Measurements from ENCODE around the gene MRGPRF. TPM values are rescaled to one million over a fixed set of nuclear protein-coding genes. Genes with fewer than 3 reads are reported as not detected.

Gene MRGPRF
- total and polyA plus RNA-seq, 11 donors, result 1.6 to 13.1 (median 3.5) TPM

DNA sequence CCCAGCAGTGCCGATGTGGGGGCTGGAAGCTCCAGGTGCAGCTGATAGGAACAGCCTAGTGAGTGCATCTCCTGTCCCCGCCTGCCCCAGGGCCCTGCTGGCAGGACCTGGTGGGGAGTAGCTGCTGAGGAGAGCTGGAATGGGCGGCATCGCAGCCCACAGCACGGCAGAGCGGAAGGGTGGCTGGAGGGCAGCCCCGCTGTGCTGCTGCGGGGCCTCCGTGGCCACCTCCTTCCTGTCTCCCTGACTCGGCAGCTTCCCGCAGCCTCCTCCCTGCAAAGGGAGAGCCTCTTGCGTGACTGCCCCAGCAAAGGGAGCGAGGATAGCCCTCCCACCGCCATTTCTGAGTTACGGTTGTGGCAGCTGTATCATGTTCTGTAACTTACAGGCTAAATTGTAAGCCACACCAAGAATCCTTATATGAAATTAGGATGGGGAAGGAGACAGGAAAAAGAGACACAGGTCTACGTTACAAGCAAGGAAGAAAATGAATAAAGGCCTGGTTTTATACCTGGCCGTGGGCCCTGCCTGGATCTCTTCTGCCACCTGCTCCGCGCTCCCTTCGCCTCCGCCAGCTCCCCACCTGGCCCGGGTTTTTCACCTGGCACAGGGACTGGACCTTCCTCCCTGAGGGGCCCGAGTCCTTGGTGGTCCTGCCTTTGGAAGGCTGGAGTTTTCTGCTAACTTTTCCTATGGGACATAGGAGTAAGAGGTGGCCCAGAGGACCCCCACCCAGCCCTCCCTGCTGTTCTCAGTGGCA, 45.6 kb upstream of the MRGPRF start:
- ATAC-seq, result no peak
- Histone ChIP-seq H3K4me3 (no peak overlapping the region), H3K27ac (no peak overlapping the region), H3K27me3 (no peaks in the 10 kb centered on the region), H3K36me3 (peaks cover 0 to 59% (median 35%) of the 10 kb centered on the region in 9 donors), H3K4me1 (peaks cover 0 to 30% (median 9%) of the 10 kb centered on the region in 12 donors), H3K9me3 (no peaks in the 10 kb centered on the region)
- TF ChIP-seq, protein P1, sequence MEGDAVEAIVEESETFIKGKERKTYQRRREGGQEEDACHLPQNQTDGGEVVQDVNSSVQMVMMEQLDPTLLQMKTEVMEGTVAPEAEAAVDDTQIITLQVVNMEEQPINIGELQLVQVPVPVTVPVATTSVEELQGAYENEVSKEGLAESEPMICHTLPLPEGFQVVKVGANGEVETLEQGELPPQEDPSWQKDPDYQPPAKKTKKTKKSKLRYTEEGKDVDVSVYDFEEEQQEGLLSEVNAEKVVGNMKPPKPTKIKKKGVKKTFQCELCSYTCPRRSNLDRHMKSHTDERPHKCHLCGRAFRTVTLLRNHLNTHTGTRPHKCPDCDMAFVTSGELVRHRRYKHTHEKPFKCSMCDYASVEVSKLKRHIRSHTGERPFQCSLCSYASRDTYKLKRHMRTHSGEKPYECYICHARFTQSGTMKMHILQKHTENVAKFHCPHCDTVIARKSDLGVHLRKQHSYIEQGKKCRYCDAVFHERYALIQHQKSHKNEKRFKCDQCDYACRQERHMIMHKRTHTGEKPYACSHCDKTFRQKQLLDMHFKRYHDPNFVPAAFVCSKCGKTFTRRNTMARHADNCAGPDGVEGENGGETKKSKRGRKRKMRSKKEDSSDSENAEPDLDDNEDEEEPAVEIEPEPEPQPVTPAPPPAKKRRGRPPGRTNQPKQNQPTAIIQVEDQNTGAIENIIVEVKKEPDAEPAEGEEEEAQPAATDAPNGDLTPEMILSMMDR (IDR thresholded peaks at IDR 0.05), result no peak
- TF ChIP-seq POLR2A (IDR thresholded peaks at IDR 0.05), result no peak
- peak in 1 of 5 donors; percentile 44 for DNase-seq
- WGBS, 4 donors, result 86 to 96% (median 91%) methylated on average over 21 to 23 of the region's 23 CpGs
- intact Hi-C loops (cut with DNase I), result loop anchor here in 1 of 10 donors (10.0 kb wide), 1 partner anchor 154 kb away; the partner anchor contains the start of genes IGHMBP2 and MRPL21

DNA sequence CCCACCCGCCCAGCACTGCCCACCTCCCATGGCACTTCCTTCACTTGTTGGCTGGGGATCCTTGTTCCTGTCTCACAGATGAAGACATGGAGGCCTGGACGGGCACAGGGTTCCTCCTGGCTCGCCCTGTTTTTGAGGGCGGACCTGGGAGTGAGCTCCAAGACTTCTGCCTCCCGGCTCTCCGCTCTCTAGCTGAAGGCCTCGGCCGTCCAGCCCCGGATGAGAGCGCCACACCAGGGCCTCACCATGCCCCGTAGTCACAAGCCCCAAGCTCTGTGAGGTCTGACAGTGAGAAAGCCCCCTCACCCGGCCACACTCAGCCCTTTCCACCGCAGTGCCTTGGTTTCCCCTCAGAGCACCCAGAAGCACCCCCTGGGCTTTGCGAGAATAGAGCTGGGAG, 44.8 kb upstream of the MRGPRF start:
- no peak for DNase-seq
- Histone ChIP-seq H3K4me3 (no peak overlapping the region), H3K27ac (no peak overlapping the region), H3K27me3 (no peaks in the 10 kb centered on the region), H3K9me3 (no peaks in the 10 kb centered on the region), H3K4me1 (peaks cover 0 to 37% (median 18%) of the 10 kb centered on the region in 12 donors), H3K36me3 (peaks cover 0 to 51% (median 29%) of the 10 kb centered on the region in 9 donors)
- TF ChIP-seq, protein P1 (IDR thresholded peaks at IDR 0.05), result no peak
- no peak for TF ChIP-seq POLR2A (IDR thresholded peaks at IDR 0.05)
- 88 to 100% (median 90%) methylated on average over 3 to 14 of the region's 14 CpGs for WGBS, 4 donors
- ATAC-seq, result no peak
- intact Hi-C loops (cut with DNase I), result loop anchor here in 1 of 10 donors (10.0 kb wide), 1 partner anchor 153 kb away; the partner anchor contains the start of genes IGHMBP2 and MRPL21

DNA sequence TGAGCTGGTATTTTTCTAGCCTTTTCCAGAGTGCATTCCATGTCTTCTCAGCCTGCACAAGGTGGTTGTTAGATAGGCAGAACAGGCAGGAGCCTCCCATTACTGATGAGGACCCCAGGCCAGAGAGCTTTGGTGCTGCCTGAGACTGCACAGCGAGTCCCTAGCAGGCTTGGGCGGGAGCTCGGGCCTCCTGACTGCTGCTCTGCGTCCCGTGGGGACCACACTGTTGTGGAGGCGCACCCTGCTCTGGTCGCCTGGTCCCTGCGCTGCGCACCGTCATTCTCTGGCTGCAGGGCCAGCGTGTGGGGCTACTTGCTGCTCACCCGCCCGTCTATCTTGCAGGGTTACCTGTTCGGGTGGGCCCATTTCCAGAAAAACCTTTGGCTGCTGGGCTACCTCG, 44.2 kb upstream of the MRGPRF start:
- peaks cover 0 to 47% (median 29%) of the 10 kb centered on the region in 9 donors for H3K36me3 ChIP-seq
- DNase-seq (peak in 2 of 5 donors; percentile 23 to 42), ATAC-seq (no peak)
- intact Hi-C loops (cut with DNase I), result loop anchor here in 1 of 10 donors (10.0 kb wide), 1 partner anchor 152 kb away; the partner anchor contains the start of genes IGHMBP2 and MRPL21
- TF ChIP-seq, protein P1 (IDR thresholded peaks at IDR 0.05), result no peak
- TF ChIP-seq POLR2A (IDR thresholded peaks at IDR 0.05), result no peak
- no peak overlapping the region for H3K27ac ChIP-seq
- no peaks in the 10 kb centered on the region for H3K27me3 ChIP-seq
- H3K4me1 ChIP-seq, result peaks cover 0 to 43% (median 23%) of the 10 kb centered on the region in 12 donors
- no peaks in the 10 kb centered on the region for H3K9me3 ChIP-seq
- H3K4me3 ChIP-seq, result no peak overlapping the region
- WGBS, 4 donors, result 89 to 96% (median 94%) methylated on average over 5 to 15 of the region's 15 CpGs
